Colonic mucosa (tissue), 4 donors: Measurements from ENCODE around the gene IP6K3. TPM values are rescaled to one million over a fixed set of nuclear protein-coding genes. Genes with fewer than 3 reads are reported as not detected.

Experiments used
- DNase-seq: peaks from one replicate; pipeline ENCODE4 v3.0.0-alpha.2; 2020
- H3K27ac ChIP-seq: fragments of 200-600 bp; one replicate; pipeline ENCODE4 v1.8.0; 2021
- H3K27me3 ChIP-seq: fragments of 200-600 bp; one replicate; pipeline ENCODE4 v1.8.0; 2021
- H3K36me3 ChIP-seq: fragments of 200-600 bp; one replicate; pipeline ENCODE4 v1.8.0; 2021
- H3K4me1 ChIP-seq: fragments of 200-600 bp; one replicate; pipeline ENCODE4 v1.8.0; 2021; ENCODE audit warnings: mild to moderate bottlenecking
- H3K4me3 ChIP-seq: fragments of 200-600 bp; one replicate; pipeline ENCODE4 v1.8.0; 2021
- H3K9ac ChIP-seq, 2 donors: one replicate each; pipeline ENCODE4 v1.7.0; 2013; ENCODE audit warnings: control low read depth in 2 of 2, low read depth in 2 of 2, low read length in 2 of 2
- H3K9me3 ChIP-seq: fragments of 200-600 bp; one replicate; pipeline ENCODE4 v1.8.0; 2021
- CTCF ChIP-seq: fragments of 200-600 bp; IDR thresholded peaks from one replicate; pipeline ENCODE4 v1.8.0; 2022; ENCODE audit warnings: antibody characterized with exemption, mild to moderate bottlenecking
- intact Hi-C: fragments of 100-400 bp; cut with DNase I; formaldehyde crosslinking; loops from one replicate; pipeline ENCODE4 v1.14.1; 2022
- total RNA-seq, 2 donors: library from RNA; stranded (reverse); fragmentation: NEBNext Ultra II Directional in 1 of 2; extraction: Animal tissue kit (Norgen Biotek cat#: 25700) in 1 of 2; gene quantifications; one replicate each; pipeline ENCODE4 v1.2.1, GENCODE V29; 2021
- donor health status: healthy.
- donor health status: DM: no; HTN: no; CAD: no.
- donor health status: DM: no; HTN: no; CAD: no.

The IP6K3 gene
- total RNA-seq, 2 donors from 2014 or later = 0.17 to 0.29 TPM

GRCh38 chr6:33693186-33694105 lies 53.3 kb downstream of the IP6K3 start:
- intact Hi-C loops = no loop called here
- peaks cover 20% of the 10 kb centered on the region for H3K36me3 ChIP-seq
- no peak for DNase-seq
- H3K27me3 ChIP-seq = no peaks in the 10 kb centered on the region
- no peak overlapping the region for H3K27ac ChIP-seq
- no peak overlapping the region for H3K4me3 ChIP-seq
- TF ChIP-seq CTCF = no peak
- no peaks in the 10 kb centered on the region for H3K9me3 ChIP-seq
- no peaks in the 10 kb centered on the region for H3K4me1 ChIP-seq
- H3K9ac ChIP-seq = no peak overlapping the region

- Histone ChIP-seq H3K27me3 (no peaks in the 10 kb centered on the region), H3K27ac (no peak overlapping the region), H3K4me1 (no peaks in the 10 kb centered on the region), H3K4me3 (no peak overlapping the region), H3K36me3 (peaks cover 20% of the 10 kb centered on the region), H3K9me3 (no peaks in the 10 kb centered on the region), H3K9ac (peak overlapping the region in 1 of 2 donors; percentile 24)
- DNase-seq = peak; percentile 35
- intact Hi-C loops = no loop called here
- TF ChIP-seq CTCF = no peak
These were observed 53.9 kb downstream of the IP6K3 start for GRCh38 chr6:33692760-33693158.

- Histone ChIP-seq H3K27ac (no peak overlapping the region), H3K9ac (peak overlapping the region in 1 of 2 donors; percentile 24), H3K4me1 (no peaks in the 10 kb centered on the region), H3K27me3 (no peaks in the 10 kb centered on the region), H3K36me3 (peaks cover 20% of the 10 kb centered on the region), H3K4me3 (no peak overlapping the region), H3K9me3 (no peaks in the 10 kb centered on the region)
- intact Hi-C loops = no loop called here
- DNase-seq = no peak
- no peak for TF ChIP-seq CTCF
These were observed 54.5 kb downstream of the IP6K3 start for GRCh38 chr6:33692078-33692759.

GRCh38 chr6:33691456-33692077 lies 55.1 kb downstream of the IP6K3 start:
- Histone ChIP-seq H3K27me3 (no peaks in the 10 kb centered on the region), H3K9ac (no peak overlapping the region), H3K27ac (no peak overlapping the region), H3K4me3 (no peak overlapping the region), H3K36me3 (peaks cover 20% of the 10 kb centered on the region), H3K9me3 (no peaks in the 10 kb centered on the region), H3K4me1 (no peaks in the 10 kb centered on the region)
- TF ChIP-seq CTCF = no peak
- intact Hi-C loops = no loop called here
- no peak for DNase-seq

GRCh38 chr6:33690766-33691165 lies 55.9 kb downstream of the IP6K3 start:
- no peak overlapping the region for H3K4me3 ChIP-seq
- no peak overlapping the region for H3K27ac ChIP-seq
- intact Hi-C loops = no loop called here
- H3K27me3 ChIP-seq = no peaks in the 10 kb centered on the region
- TF ChIP-seq CTCF = no peak
- no peaks in the 10 kb centered on the region for H3K9me3 ChIP-seq
- peaks cover 20% of the 10 kb centered on the region for H3K36me3 ChIP-seq
- DNase-seq = no peak
- H3K9ac ChIP-seq = no peak overlapping the region
- H3K4me1 ChIP-seq = no peaks in the 10 kb centered on the region
